Measurements from ENCODE around the gene PKD2L2.

DNA sequence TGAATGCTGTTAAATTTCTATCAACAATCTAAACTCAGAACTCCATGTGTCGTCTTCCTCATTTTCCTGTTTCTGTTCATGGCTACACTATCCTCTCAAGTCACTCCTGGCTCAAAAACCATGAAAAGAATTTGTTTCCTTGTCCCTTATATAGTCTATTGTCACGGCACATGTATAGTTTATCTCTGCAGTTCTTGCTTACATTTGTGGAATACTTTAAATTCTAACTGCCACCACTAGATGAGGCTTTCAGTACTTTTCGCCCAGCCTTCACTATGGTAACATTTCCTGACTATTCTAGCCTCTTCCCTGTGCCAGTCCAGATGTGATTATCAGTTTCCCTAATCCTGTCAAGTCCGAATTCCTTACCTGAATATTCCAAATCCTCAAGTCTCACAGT, 34.6 kb downstream of the PKD2L2 start:
- no peak for TF ChIP-seq EZH2 (IDR thresholded peaks at IDR 0.05; ENCODE audit: borderline replicate concordance, low read depth, low read length, severe bottlenecking)
- TF ChIP-seq, protein P1, sequence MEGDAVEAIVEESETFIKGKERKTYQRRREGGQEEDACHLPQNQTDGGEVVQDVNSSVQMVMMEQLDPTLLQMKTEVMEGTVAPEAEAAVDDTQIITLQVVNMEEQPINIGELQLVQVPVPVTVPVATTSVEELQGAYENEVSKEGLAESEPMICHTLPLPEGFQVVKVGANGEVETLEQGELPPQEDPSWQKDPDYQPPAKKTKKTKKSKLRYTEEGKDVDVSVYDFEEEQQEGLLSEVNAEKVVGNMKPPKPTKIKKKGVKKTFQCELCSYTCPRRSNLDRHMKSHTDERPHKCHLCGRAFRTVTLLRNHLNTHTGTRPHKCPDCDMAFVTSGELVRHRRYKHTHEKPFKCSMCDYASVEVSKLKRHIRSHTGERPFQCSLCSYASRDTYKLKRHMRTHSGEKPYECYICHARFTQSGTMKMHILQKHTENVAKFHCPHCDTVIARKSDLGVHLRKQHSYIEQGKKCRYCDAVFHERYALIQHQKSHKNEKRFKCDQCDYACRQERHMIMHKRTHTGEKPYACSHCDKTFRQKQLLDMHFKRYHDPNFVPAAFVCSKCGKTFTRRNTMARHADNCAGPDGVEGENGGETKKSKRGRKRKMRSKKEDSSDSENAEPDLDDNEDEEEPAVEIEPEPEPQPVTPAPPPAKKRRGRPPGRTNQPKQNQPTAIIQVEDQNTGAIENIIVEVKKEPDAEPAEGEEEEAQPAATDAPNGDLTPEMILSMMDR (IDR thresholded peaks at IDR 0.05; ENCODE audit: borderline replicate concordance, extremely low read depth, low read length, poor library complexity, severe bottlenecking): no peak
